ENCODE measurements around the gene ZEB1.
"Not testable (repeated sequence)": the region's sequence is repeated elsewhere in the genome, so short reads cannot be mapped to it uniquely, and the experiment has no call there.

The ZEB1 gene

GRCh38 chr10:31346953-31347352 is 27.9 kb downstream of the ZEB1 start:
- H3K79me2 ChIP-seq (ENCODE audit: control insufficient read depth, insufficient read depth, low read length, unreplicated experiment): peaks cover 83% of the 10 kb centered on the region
- no peak overlapping the region for H3K4me3 ChIP-seq (ENCODE audit: low read depth, low read length)
- H3K27me3 ChIP-seq (ENCODE audit: insufficient read depth, low read length): no peaks in the 10 kb centered on the region
- no peak overlapping the region for H2AFZ ChIP-seq (ENCODE audit: low read length, unreplicated experiment)
- H3K27ac ChIP-seq (ENCODE audit: low read depth, low read length): no peak overlapping the region
- H3K36me3 ChIP-seq (ENCODE audit: insufficient read depth, low read length): no peaks in the 10 kb centered on the region
- peaks cover 16% of the 10 kb centered on the region for H3K4me1 ChIP-seq (ENCODE audit: control insufficient read depth, insufficient read depth, low read length, unreplicated experiment)

- H3K27me3 ChIP-seq (ENCODE audit: insufficient read depth, low read length): no peaks in the 10 kb centered on the region
- H3K4me3 ChIP-seq (ENCODE audit: low read depth, low read length): no peak overlapping the region
- H3K79me2 ChIP-seq (ENCODE audit: control insufficient read depth, insufficient read depth, low read length, unreplicated experiment): peaks cover 83% of the 10 kb centered on the region
- no peak overlapping the region for H2AFZ ChIP-seq (ENCODE audit: low read length, unreplicated experiment)
- H3K4me1 ChIP-seq (ENCODE audit: control insufficient read depth, insufficient read depth, low read length, unreplicated experiment): peaks cover 16% of the 10 kb centered on the region
- H3K27ac ChIP-seq (ENCODE audit: low read depth, low read length): no peak overlapping the region
- H3K36me3 ChIP-seq (ENCODE audit: insufficient read depth, low read length): no peaks in the 10 kb centered on the region
Observed at GRCh38 chr10:31347705-31348104, 28.7 kb downstream of the ZEB1 start.

GRCh38 chr10:31350891-31351290 is 31.9 kb downstream of the ZEB1 start:
- Histone ChIP-seq H3K36me3 (ENCODE audit: insufficient read depth, low read length) (no peaks in the 10 kb centered on the region), H2AFZ (ENCODE audit: low read length, unreplicated experiment) (no peak overlapping the region), H3K4me1 (ENCODE audit: control insufficient read depth, insufficient read depth, low read length, unreplicated experiment) (peaks cover 24% of the 10 kb centered on the region), H3K27me3 (ENCODE audit: insufficient read depth, low read length) (no peaks in the 10 kb centered on the region), H3K27ac (ENCODE audit: low read depth, low read length) (no peak overlapping the region), H3K79me2 (ENCODE audit: control insufficient read depth, insufficient read depth, low read length, unreplicated experiment) (peaks cover 79% of the 10 kb centered on the region), H3K4me3 (ENCODE audit: low read depth, low read length) (no peak overlapping the region)

- H3K79me2 ChIP-seq (ENCODE audit: control insufficient read depth, insufficient read depth, low read length, unreplicated experiment): peaks cover 77% of the 10 kb centered on the region
- H2AFZ ChIP-seq (ENCODE audit: low read length, unreplicated experiment): no peak overlapping the region
Observed at GRCh38 chr10:31352436-31353226, 33.6 kb downstream of the ZEB1 start.

GRCh38 chr10:31353574-31353973 is 34.6 kb downstream of the ZEB1 start:
- Histone ChIP-seq H3K27me3 (ENCODE audit: insufficient read depth, low read length) (no peaks in the 10 kb centered on the region), H3K79me2 (ENCODE audit: control insufficient read depth, insufficient read depth, low read length, unreplicated experiment) (peaks cover 79% of the 10 kb centered on the region), H3K27ac (ENCODE audit: low read depth, low read length) (no peak overlapping the region), H2AFZ (ENCODE audit: low read length, unreplicated experiment) (no peak overlapping the region), H3K4me1 (ENCODE audit: control insufficient read depth, insufficient read depth, low read length, unreplicated experiment) (peaks cover 24% of the 10 kb centered on the region), H3K36me3 (ENCODE audit: insufficient read depth, low read length) (no peaks in the 10 kb centered on the region), H3K4me3 (ENCODE audit: low read depth, low read length) (no peak overlapping the region)

More at GRCh38 chr10:31352436-31353226, 33.6 kb downstream of the ZEB1 start:
- Histone ChIP-seq H3K27ac (ENCODE audit: low read depth, low read length) (no peak overlapping the region), H3K36me3 (ENCODE audit: insufficient read depth, low read length) (no peaks in the 10 kb centered on the region), H3K27me3 (ENCODE audit: insufficient read depth, low read length) (no peaks in the 10 kb centered on the region), H3K4me1 (ENCODE audit: control insufficient read depth, insufficient read depth, low read length, unreplicated experiment) (peaks cover 24% of the 10 kb centered on the region), H3K4me3 (ENCODE audit: low read depth, low read length) (no peak overlapping the region)

GRCh38 chr10:31358688-31359330 is 39.8 kb downstream of the ZEB1 start:
- Histone ChIP-seq H3K4me1 (ENCODE audit: control insufficient read depth, insufficient read depth, low read length, unreplicated experiment) (peaks cover 31% of the 10 kb centered on the region), H3K36me3 (ENCODE audit: insufficient read depth, low read length) (no peaks in the 10 kb centered on the region), H3K27ac (ENCODE audit: low read depth, low read length) (peak overlapping the region; percentile 26), H3K79me2 (ENCODE audit: control insufficient read depth, insufficient read depth, low read length, unreplicated experiment) (peaks cover 73% of the 10 kb centered on the region), H3K27me3 (ENCODE audit: insufficient read depth, low read length) (no peaks in the 10 kb centered on the region), H2AFZ (ENCODE audit: low read length, unreplicated experiment) (no peak overlapping the region), H3K4me3 (ENCODE audit: low read depth, low read length) (peak overlapping the region; percentile 48)

- H3K27ac ChIP-seq (ENCODE audit: low read depth, low read length): no peak overlapping the region
- no peaks in the 10 kb centered on the region for H3K36me3 ChIP-seq (ENCODE audit: insufficient read depth, low read length)
- H2AFZ ChIP-seq (ENCODE audit: low read length, unreplicated experiment): no peak overlapping the region
- H3K27me3 ChIP-seq (ENCODE audit: insufficient read depth, low read length): no peaks in the 10 kb centered on the region
- H3K4me1 ChIP-seq (ENCODE audit: control insufficient read depth, insufficient read depth, low read length, unreplicated experiment): peaks cover 26% of the 10 kb centered on the region
- H3K79me2 ChIP-seq (ENCODE audit: control insufficient read depth, insufficient read depth, low read length, unreplicated experiment): peaks cover 62% of the 10 kb centered on the region
- H3K4me3 ChIP-seq (ENCODE audit: low read depth, low read length): no peak overlapping the region
Observed at GRCh38 chr10:31359979-31360378, 41.0 kb downstream of the ZEB1 start.

GRCh38 chr10:31361475-31361874 is 42.5 kb downstream of the ZEB1 start:
- H2AFZ ChIP-seq (ENCODE audit: low read length, unreplicated experiment); H3K27me3 ChIP-seq (ENCODE audit: insufficient read depth, low read length); H3K4me3 ChIP-seq (ENCODE audit: low read depth, low read length); H3K36me3 ChIP-seq (ENCODE audit: insufficient read depth, low read length); H3K27ac ChIP-seq (ENCODE audit: low read depth, low read length): not testable (repeated sequence)
- peaks cover 57% of the 10 kb centered on the region for H3K79me2 ChIP-seq (ENCODE audit: control insufficient read depth, insufficient read depth, low read length, unreplicated experiment)
- H3K4me1 ChIP-seq (ENCODE audit: control insufficient read depth, insufficient read depth, low read length, unreplicated experiment): peaks cover 26% of the 10 kb centered on the region

- no peaks in the 10 kb centered on the region for H3K27me3 ChIP-seq (ENCODE audit: insufficient read depth, low read length)
- H3K79me2 ChIP-seq (ENCODE audit: control insufficient read depth, insufficient read depth, low read length, unreplicated experiment): peaks cover 57% of the 10 kb centered on the region
- H2AFZ ChIP-seq (ENCODE audit: low read length, unreplicated experiment): no peak overlapping the region
- no peak overlapping the region for H3K27ac ChIP-seq (ENCODE audit: low read depth, low read length)
- no peaks in the 10 kb centered on the region for H3K36me3 ChIP-seq (ENCODE audit: insufficient read depth, low read length)
- peaks cover 26% of the 10 kb centered on the region for H3K4me1 ChIP-seq (ENCODE audit: control insufficient read depth, insufficient read depth, low read length, unreplicated experiment)
- no peak overlapping the region for H3K4me3 ChIP-seq (ENCODE audit: low read depth, low read length)
Observed at GRCh38 chr10:31362023-31362641, 43.1 kb downstream of the ZEB1 start.

GRCh38 chr10:31363696-31364095 is 44.7 kb downstream of the ZEB1 start:
- Histone ChIP-seq H3K4me1 (ENCODE audit: control insufficient read depth, insufficient read depth, low read length, unreplicated experiment) (peaks cover 16% of the 10 kb centered on the region), H3K79me2 (ENCODE audit: control insufficient read depth, insufficient read depth, low read length, unreplicated experiment) (peaks cover 53% of the 10 kb centered on the region)
- H3K36me3 ChIP-seq (ENCODE audit: insufficient read depth, low read length); H3K27ac ChIP-seq (ENCODE audit: low read depth, low read length); H3K27me3 ChIP-seq (ENCODE audit: insufficient read depth, low read length); H2AFZ ChIP-seq (ENCODE audit: low read length, unreplicated experiment); H3K4me3 ChIP-seq (ENCODE audit: low read depth, low read length): not testable (repeated sequence)
